Esophagus muscularis mucosa (tissue), 4 donors: ENCODE results near the gene VAMP1.

Experiments
- EP300 ChIP-seq: sonication (generic); formaldehyde crosslinking; IDR thresholded peaks from one replicate; pipeline ENCODE4 v1.6.1; 2017; ENCODE audit warnings: antibody characterized with exemption
- POLR2A ChIP-seq: fragments of 450-650 bp; IDR thresholded peaks from one replicate; pipeline ENCODE4 v1.6.1; 2017; ENCODE audit warnings: antibody characterized with exemption, moderate library complexity, mild to moderate bottlenecking, low read depth
- TF ChIP-seq, protein P1 (sequence below), 3 experiments: fragments of 200-600 bp in 2 of 3; fragments of 450-650 bp in 1 of 3; sonication (generic) in 2 of 3; IDR thresholded peaks; one replicate each; pipeline ENCODE4 v1.5.1; 2017 to 2019; ENCODE audit warnings: antibody characterized with exemption in 3 of 3, mild to moderate bottlenecking in 2 of 3, moderate library complexity in 1 of 3

DNA sequence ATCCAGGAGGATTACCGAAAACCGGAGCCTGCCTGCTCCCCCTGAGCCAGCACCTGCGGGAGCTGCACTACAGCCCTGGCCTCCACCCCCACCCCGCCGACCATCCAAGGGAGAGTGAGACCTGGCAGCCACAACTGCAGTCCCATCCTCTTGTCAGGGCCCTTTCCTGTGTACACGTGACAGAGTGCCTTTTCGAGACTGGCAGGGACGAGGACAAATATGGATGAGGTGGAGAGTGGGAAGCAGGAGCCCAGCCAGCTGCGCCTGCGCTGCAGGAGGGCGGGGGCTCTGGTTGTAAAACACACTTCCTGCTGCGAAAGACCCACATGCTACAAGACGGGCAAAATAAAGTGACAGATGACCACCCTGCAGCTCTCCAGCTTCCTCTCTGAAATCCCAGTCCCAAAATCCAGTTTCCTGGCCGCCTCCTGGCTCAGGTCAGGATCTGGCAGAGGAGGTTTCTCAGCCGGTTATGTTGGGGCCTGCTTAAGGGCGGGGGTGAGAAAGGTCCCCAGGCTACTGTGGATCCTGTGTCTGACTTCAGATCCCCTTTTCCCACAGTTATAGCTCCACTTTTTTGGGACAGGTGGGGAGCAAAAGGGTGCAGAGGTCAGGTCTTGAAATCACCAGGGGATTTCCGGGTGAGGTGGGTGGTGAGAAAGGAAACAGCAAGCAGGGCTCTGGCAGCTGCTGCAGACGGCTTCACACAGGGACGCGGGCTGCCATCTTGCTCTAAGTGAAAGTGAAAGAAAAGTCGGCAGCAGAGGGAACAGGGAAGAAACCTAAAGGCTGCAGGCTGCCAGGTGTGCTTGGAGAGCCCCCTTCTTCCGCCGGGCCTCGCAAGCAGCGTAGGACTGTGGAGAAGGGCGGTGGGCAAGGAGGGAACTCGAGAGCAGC, 18.9 kb downstream of the VAMP1 start, which contains the start of gene TAPBPL:
- TF ChIP-seq, protein P1, sequence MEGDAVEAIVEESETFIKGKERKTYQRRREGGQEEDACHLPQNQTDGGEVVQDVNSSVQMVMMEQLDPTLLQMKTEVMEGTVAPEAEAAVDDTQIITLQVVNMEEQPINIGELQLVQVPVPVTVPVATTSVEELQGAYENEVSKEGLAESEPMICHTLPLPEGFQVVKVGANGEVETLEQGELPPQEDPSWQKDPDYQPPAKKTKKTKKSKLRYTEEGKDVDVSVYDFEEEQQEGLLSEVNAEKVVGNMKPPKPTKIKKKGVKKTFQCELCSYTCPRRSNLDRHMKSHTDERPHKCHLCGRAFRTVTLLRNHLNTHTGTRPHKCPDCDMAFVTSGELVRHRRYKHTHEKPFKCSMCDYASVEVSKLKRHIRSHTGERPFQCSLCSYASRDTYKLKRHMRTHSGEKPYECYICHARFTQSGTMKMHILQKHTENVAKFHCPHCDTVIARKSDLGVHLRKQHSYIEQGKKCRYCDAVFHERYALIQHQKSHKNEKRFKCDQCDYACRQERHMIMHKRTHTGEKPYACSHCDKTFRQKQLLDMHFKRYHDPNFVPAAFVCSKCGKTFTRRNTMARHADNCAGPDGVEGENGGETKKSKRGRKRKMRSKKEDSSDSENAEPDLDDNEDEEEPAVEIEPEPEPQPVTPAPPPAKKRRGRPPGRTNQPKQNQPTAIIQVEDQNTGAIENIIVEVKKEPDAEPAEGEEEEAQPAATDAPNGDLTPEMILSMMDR (IDR thresholded peaks at IDR 0.05), result no peak
- TF ChIP-seq POLR2A, result peak; percentile 35
- TF ChIP-seq EP300, result no peak
